H7 (cell line): ENCODE results near the gene NYAP1. TPM values are rescaled to one million over a fixed set of nuclear protein-coding genes. Genes with fewer than 3 reads are reported as not detected.
"Not testable (repeated sequence)": the region's sequence is repeated elsewhere in the genome, so short reads cannot be mapped to it uniquely, and the experiment has no call there.

Source experiments
- DNase-seq: peaks from one replicate; pipeline ENCODE4 v3.0.0; 2012
- H3K27me3 ChIP-seq: 2 replicates; pipeline ENCODE4 v1.6.0; 2011; ENCODE audit warnings: mild to moderate bottlenecking, low read length; ENCODE audit not compliant: control insufficient read depth, insufficient read depth
- H3K36me3 ChIP-seq: replicated peaks from 2 replicates; pipeline ENCODE4 v1.5.1; 2011; ENCODE audit warnings: low read length; ENCODE audit not compliant: control insufficient read depth, insufficient read depth
- H3K4me3 ChIP-seq: 2 replicates; pipeline ENCODE4 v1.5.1; 2011; ENCODE audit warnings: low read depth, mild to moderate bottlenecking, control low read depth, low read length, moderate library complexity; ENCODE audit not compliant: insufficient read depth
- total RNA-seq: library from RNA; depleted of rRNA; stranded (reverse); fragments of >200 nt; shearing (Covaris generic); gene quantifications from 2 replicates; pipeline ENCODE4 v1.2.3, GENCODE V29; 2014

Gene NYAP1
- total RNA-seq, 1 experiment from 2014 or later = 5.5 TPM

DNA sequence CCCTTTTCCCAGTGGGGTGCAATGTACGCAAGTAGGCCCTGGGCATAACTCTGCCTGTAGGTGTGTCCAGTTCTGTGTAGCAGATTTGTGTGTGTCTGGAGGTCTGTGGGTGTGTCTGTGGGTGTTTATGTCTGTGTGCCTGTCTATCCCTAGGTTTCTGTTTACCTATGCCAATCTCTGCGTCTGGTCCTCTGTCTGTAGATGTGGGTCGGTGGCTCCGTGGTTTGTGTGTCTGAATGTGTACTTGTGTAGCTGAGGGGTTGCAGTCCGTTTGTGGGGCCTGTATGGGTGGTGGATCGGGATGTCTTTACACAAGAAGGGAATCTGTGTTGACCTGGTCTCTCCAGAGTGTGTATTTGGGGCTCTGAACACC is 932 bp downstream of the NYAP1 start:
- Histone ChIP-seq H3K36me3 (no peaks in the 10 kb centered on the region), H3K4me3 (peak overlapping the region; percentile 49; the same call in 1 of the 2 replicates), H3K27me3 (no peaks in the 10 kb centered on the region)
- no peak for DNase-seq

- Histone ChIP-seq H3K4me3 (no peak overlapping the region), H3K27me3 (no peaks in the 10 kb centered on the region), H3K36me3 (no peaks in the 10 kb centered on the region)
- DNase-seq = peak; percentile 67
Observed at GRCh38 chr7:100485471-100485876, 1.7 kb downstream of the NYAP1 start.

GRCh38 chr7:100486111-100486636 is 2.4 kb downstream of the NYAP1 start:
- Histone ChIP-seq H3K27me3 (no peaks in the 10 kb centered on the region), H3K4me3 (no peak overlapping the region), H3K36me3 (no peaks in the 10 kb centered on the region)
- peak; percentile 34 for DNase-seq

GRCh38 chr7:100486753-100487446 is 3.2 kb downstream of the NYAP1 start:
- Histone ChIP-seq H3K36me3 (no peaks in the 10 kb centered on the region), H3K4me3 (no peak overlapping the region), H3K27me3 (no peaks in the 10 kb centered on the region)
- DNase-seq = peak; percentile 82

DNA sequence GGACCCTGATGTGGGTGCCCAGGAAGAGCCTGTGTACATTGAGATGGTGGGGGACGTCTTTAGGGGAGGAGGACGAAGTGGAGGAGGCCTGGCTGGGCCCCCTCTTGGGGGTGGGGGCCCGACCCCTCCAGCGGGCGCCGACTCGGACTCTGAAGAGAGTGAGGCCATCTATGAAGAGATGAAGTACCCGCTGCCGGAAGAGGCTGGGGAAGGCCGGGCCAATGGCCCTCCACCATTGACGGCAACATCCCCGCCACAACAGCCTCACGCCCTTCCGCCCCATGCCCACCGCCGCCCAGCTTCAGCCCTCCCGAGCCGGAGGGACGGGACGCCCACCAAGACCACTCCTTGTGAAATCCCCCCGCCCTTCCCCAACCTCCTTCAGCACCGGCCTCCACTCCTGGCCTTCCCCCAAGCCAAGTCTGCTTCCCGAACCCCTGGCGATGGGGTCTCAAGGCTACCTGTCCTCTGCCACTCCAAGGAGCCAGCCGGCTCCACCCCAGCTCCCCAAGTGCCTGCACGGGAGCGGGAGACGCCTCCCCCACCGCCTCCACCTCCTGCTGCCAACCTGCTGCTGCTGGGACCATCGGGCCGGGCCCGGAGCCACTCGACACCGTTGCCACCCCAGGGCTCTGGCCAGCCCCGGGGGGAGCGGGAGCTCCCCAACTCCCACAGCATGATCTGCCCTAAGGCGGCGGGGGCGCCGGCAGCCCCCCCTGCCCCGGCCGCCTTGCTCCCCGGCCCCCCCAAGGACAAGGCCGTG is 4.8 kb downstream of the NYAP1 start:
- Histone ChIP-seq H3K36me3 (no peaks in the 10 kb centered on the region), H3K4me3 (no peak overlapping the region), H3K27me3 (peaks cover 9% of the 10 kb centered on the region)
- peak; percentile 40 for DNase-seq

GRCh38 chr7:100489121-100489520 is 5.4 kb downstream of the NYAP1 start:
- no peak overlapping the region for H3K4me3 ChIP-seq
- peak; percentile 26 for DNase-seq

GRCh38 chr7:100489824-100490223 is 6.1 kb downstream of the NYAP1 start:
- Histone ChIP-seq H3K36me3 (no peaks in the 10 kb centered on the region), H3K4me3 (no peak overlapping the region), H3K27me3 (peaks cover 14% of the 10 kb centered on the region)
- peak; percentile 99 for DNase-seq

More at GRCh38 chr7:100489121-100489520, 5.4 kb downstream of the NYAP1 start:
- peaks cover 14% of the 10 kb centered on the region for H3K27me3 ChIP-seq
- H3K36me3 ChIP-seq = no peaks in the 10 kb centered on the region

DNA sequence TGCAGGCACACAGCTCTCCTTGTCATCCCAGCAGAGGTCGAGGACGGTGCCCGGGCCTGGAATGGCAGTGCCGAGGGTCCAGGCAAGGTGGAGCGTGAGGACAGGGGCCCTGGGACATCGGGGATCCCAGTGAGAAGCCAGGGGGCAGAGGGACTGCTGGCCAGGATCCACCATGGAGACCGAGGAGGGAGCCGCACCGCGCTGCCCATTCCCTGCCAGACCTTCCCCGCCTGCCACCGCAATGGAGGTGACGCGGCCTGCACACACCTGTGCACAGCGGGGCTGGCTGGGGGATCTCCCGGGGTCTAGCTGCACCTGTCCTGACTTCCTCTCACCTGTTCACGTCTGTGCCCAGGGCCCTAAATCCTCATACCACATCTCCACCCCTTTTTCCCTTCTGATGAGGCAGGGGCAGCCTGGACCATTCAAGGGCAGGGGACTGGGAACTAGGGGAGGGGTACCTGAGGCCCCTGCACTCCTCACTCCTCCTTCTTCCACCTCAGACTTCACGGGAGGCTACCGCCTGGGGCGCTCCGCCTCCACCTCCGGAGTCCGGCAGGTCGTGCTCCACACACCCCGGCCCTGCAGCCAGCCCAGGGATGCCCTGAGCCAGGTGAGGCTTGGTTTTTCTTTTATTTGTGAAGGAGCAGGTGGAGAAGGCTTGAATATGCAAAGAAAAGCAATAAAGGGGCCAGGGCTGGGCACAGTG is 6.9 kb downstream of the NYAP1 start:
- H3K36me3 ChIP-seq = no peaks in the 10 kb centered on the region
- peak; percentile 66 for DNase-seq
- peaks cover 14% of the 10 kb centered on the region for H3K27me3 ChIP-seq
- H3K4me3 ChIP-seq = no peak overlapping the region

DNA sequence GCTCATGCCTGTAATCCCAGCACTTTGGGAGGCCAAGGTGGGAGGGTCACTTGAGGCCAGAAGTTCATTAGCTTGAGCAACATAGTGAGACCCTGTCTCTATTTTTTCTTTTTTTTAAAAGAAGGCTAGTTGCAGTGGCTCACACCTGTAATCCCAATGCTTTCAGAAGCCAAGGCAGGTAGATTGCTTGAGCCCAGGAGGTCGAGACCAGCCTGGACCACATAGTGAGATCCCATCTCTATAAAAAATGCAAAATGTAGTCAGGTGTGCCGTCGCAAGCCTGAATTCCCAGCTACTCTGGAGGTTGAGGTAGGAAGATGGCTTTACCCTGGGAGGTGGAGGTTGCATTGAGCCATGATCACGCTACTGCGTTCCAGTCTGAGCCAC is 7.5 kb downstream of the NYAP1 start:
- Histone ChIP-seq H3K4me3 (no peak overlapping the region), H3K36me3 (no peaks in the 10 kb centered on the region), H3K27me3 (peaks cover 14% of the 10 kb centered on the region)
- no peak for DNase-seq

GRCh38 chr7:100492738-100493475 is 9.2 kb downstream of the NYAP1 start:
- Histone ChIP-seq H3K36me3 (no peaks in the 10 kb centered on the region), H3K4me3 (peak overlapping the region; percentile 52; the same call in 1 of the 2 replicates), H3K27me3 (peaks cover 14% of the 10 kb centered on the region)
- DNase-seq = no peak

DNA sequence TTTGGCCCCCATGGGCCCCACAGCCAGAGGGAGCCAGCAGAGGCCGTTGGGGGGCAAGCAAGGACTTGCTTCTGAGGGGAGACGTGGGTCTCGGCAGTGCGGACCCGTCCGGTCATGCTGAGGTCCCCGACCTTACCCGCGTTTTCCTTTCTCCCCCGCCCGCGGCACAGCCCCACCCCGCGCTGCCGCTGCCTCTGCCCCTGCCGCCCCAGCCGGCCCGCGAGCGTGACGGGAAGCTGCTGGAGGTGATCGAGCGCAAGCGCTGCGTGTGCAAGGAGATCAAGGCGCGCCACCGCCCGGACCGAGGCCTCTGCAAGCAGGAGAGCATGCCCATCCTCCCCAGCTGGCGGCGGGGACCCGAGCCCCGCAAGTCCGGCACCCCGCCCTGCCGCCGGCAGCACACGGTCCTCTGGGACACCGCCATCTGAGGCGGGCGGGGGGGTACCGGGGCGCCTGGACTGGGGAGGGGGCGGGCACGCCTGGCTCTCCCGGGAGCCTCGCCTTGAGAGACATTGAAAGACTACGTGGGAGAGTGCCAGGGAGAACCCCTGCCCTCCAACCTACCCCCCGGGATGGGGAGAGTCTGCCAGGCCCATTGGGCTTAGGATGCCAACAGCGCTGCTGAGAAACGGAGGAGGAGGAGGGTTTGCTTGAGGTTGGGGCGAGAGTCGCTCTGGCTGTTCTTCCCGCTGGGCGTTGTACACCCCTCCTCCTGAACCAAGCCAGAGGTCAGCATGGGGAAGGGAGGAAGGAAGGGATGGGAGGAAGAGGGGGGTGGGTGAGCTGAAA is 9.9 kb downstream of the NYAP1 start:
- H3K36me3 ChIP-seq = no peaks in the 10 kb centered on the region
- peak; percentile 84 for DNase-seq
- peak overlapping the region; percentile 52 for H3K4me3 ChIP-seq
- H3K27me3 ChIP-seq = peaks cover 14% of the 10 kb centered on the region

- Histone ChIP-seq H3K4me3 (no peak overlapping the region), H3K27me3 (peaks cover 14% of the 10 kb centered on the region), H3K36me3 (no peaks in the 10 kb centered on the region)
- no peak for DNase-seq
Observed at GRCh38 chr7:100496509-100496908, 12.8 kb downstream of the NYAP1 start.

GRCh38 chr7:100500743-100501142 is 17.0 kb downstream of the NYAP1 start:
- not testable (repeated sequence) for DNase-seq, H3K27me3 ChIP-seq, H3K36me3 ChIP-seq, H3K4me3 ChIP-seq
